OCI-LY7 (cell line): ENCODE results near the gene PAK1. TPM values are rescaled to one million over a fixed set of nuclear protein-coding genes. Genes with fewer than 3 reads are reported as not detected.
"Not testable (repeated sequence)": the region's sequence is repeated elsewhere in the genome, so short reads cannot be mapped to it uniquely, and the experiment has no call there.

Source experiments
- BruUV-seq: library from RNA; stranded (reverse); fragments of 400-500 nt; replicated peaks from 2 replicates; lab custom pipeline; 2021; lab: Mats Ljungman, UMichigan
- CTCF ChIA-PET: fragments of 300-600 bp; sonication (Branson Sonifier 250); formaldehyde crosslinking; loops from one replicate; lab custom pipeline; 2022; ENCODE audit warnings: antibody characterized with exemption; ENCODE audit not compliant: unreplicated experiment; lab: Charles Lee
- POLR2A ChIA-PET: fragments of 300-600 bp; sonication (Branson Sonifier 250); formaldehyde crosslinking; loops from one replicate; lab custom pipeline; 2022; ENCODE audit warnings: antibody characterized with exemption; lab: Charles Lee
- DNase-seq: peaks from one replicate; pipeline ENCODE4 v3.0.0-alpha.2; 2015; ENCODE audit warnings: low spot score
- H2AFZ ChIP-seq: fragments of 200-600 bp; sonication (generic), shearing (Covaris generic); 2 replicates; pipeline ENCODE4 v1.6.1; 2014; ENCODE audit warnings: mild to moderate bottlenecking, antibody characterized with exemption, low read length, moderate library complexity
- H3K27ac ChIP-seq: fragments of 200-600 bp; sonication (generic); 2 replicates; pipeline ENCODE4 v1.5.1; 2014; ENCODE audit warnings: mixed run types, low read depth, mild to moderate bottlenecking, moderate library complexity, low read length, inconsistent platforms; ENCODE audit not compliant: poor library complexity, severe bottlenecking
- H3K36me3 ChIP-seq: fragments of 200-600 bp; sonication (generic); 2 replicates; pipeline ENCODE4 v1.6.1; 2014; ENCODE audit warnings: mild to moderate bottlenecking, antibody characterized with exemption, low read length, moderate library complexity, mixed read lengths; ENCODE audit not compliant: insufficient read depth
- H3K4me1 ChIP-seq: fragments of 200-600 bp; sonication (generic); 2 replicates; pipeline ENCODE4 v1.5.1; 2014; ENCODE audit warnings: mild to moderate bottlenecking, low read length; ENCODE audit not compliant: insufficient read depth, poor library complexity, severe bottlenecking
- H3K4me2 ChIP-seq: fragments of 200-600 bp; sonication (generic); 2 replicates; pipeline ENCODE4 v1.6.1; 2014; ENCODE audit warnings: mild to moderate bottlenecking, low read length
- H3K4me3 ChIP-seq: fragments of 200-600 bp; sonication (generic); 2 replicates; pipeline ENCODE4 v1.5.1; 2014; ENCODE audit warnings: mild to moderate bottlenecking, low read depth, low read length; ENCODE audit not compliant: poor library complexity, severe bottlenecking
- H3K79me2 ChIP-seq: fragments of 200-600 bp; sonication (generic); 2 replicates; pipeline ENCODE4 v1.6.1; 2016; ENCODE audit warnings: low read depth, mild to moderate bottlenecking, low read length, moderate library complexity, mixed read lengths; ENCODE audit not compliant: insufficient read depth
- H3K9me2 ChIP-seq: fragments of 200-600 bp; sonication (generic); 2 replicates; pipeline ENCODE4 v1.6.1; 2016; ENCODE audit warnings: mild to moderate bottlenecking, low read length, mixed read lengths; ENCODE audit not compliant: insufficient read depth
- H3K9me3 ChIP-seq: fragments of 200-600 bp; sonication (generic); 2 replicates; pipeline ENCODE4 v1.6.1; 2014; ENCODE audit warnings: mild to moderate bottlenecking, mixed run types, low read length, mixed read lengths
- H4K20me1 ChIP-seq: fragments of 200-600 bp; sonication (generic); 2 replicates; pipeline ENCODE4 v1.6.1; 2014; ENCODE audit warnings: mild to moderate bottlenecking, antibody characterized with exemption, low read length, moderate library complexity, mixed read lengths; ENCODE audit not compliant: insufficient read depth
- EZH2phosphoT487 ChIP-seq: fragments of 200-600 bp; sonication (generic); IDR thresholded peaks from 2 replicates; pipeline ENCODE4 v1.6.1; 2018; ENCODE audit warnings: low read depth, borderline replicate concordance, mild to moderate bottlenecking, mixed run types, antibody characterized with exemption, low read length, moderate library complexity, mixed read lengths
- intact Hi-C: fragments of 100-400 bp; cut with micrococcal nuclease; formaldehyde crosslinking; loops from one replicate; pipeline ENCODE4 v1.10.0; 2022; ENCODE audit not compliant: unreplicated experiment
- total RNA-seq, 2 experiments: library from RNA; depleted of rRNA in 1 of 2; stranded (reverse); fragments of >200 nt in 1 of 2; shearing (Covaris generic) in 1 of 2; gene quantifications; 2 replicates each; pipeline ENCODE4 v1.2.3, GENCODE V29; 2014 to 2022
- TF ChIP-seq, protein P1 (sequence below): fragments of 200-600 bp; sonication (generic); conservative IDR thresholded peaks from 2 replicates; pipeline ENCODE4 v1.5.1; 2014; ENCODE audit warnings: mild to moderate bottlenecking, antibody characterized with exemption, low read length, moderate library complexity, mixed read lengths

PAK1 gene
- total RNA-seq, 2 experiments from 2014 or later = 1.0 to 3.4 TPM

DNA sequence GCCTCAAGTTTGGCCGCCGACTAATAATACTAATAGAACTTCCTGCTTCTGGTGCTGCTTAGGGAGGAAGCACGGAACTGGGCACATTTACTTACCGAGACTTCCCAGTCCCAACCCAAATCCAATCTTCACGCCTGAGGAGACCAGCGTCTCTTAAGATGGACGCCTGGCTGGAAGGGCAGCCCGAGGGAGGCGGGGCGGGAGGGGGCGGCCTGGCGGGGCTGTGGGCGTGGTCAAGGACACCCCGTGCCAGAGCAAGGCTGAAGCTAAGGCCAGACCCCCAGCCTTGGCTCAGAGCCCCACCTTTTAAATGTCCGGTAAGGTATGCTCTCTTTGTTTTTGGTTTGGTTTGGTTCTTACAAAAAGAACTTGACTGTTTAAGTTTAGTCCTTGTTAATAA lies 172.4 kb downstream of the PAK1 start, which contains the start of gene GDPD4:
Gene GDPD4, minus strand, starts transcription at position 177 of the 400 bp plus-strand sequence. CDS start 16,549 bp downstream, outside the sequence.
- DNase-seq = no peak
- Histone ChIP-seq H3K27ac (no peak within 1 kb of the TSS), H3K4me3 (no peak within 1 kb of the TSS), H3K4me1 (no peaks in the 10 kb centered on the region), H4K20me1 (no peaks in the 10 kb centered on the region), H3K4me2 (no peak within 1 kb of the TSS), H3K36me3 (no peaks in the 10 kb centered on the region), H3K79me2 (no peaks in the 10 kb centered on the region), H3K9me2 (no peaks in the 10 kb centered on the region), H2AFZ (no peak within 1 kb of the TSS), H3K9me3 (no peaks in the 10 kb centered on the region)
- TF ChIP-seq, protein P1, sequence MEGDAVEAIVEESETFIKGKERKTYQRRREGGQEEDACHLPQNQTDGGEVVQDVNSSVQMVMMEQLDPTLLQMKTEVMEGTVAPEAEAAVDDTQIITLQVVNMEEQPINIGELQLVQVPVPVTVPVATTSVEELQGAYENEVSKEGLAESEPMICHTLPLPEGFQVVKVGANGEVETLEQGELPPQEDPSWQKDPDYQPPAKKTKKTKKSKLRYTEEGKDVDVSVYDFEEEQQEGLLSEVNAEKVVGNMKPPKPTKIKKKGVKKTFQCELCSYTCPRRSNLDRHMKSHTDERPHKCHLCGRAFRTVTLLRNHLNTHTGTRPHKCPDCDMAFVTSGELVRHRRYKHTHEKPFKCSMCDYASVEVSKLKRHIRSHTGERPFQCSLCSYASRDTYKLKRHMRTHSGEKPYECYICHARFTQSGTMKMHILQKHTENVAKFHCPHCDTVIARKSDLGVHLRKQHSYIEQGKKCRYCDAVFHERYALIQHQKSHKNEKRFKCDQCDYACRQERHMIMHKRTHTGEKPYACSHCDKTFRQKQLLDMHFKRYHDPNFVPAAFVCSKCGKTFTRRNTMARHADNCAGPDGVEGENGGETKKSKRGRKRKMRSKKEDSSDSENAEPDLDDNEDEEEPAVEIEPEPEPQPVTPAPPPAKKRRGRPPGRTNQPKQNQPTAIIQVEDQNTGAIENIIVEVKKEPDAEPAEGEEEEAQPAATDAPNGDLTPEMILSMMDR = no peak
- TF ChIP-seq EZH2phosphoT487 = no peak
- ChIA-PET CTCF (no interaction called here), POLR2A (no interaction called here)
- intact Hi-C loops = no loop called here
- no TSS peak for BruUV-seq

DNA sequence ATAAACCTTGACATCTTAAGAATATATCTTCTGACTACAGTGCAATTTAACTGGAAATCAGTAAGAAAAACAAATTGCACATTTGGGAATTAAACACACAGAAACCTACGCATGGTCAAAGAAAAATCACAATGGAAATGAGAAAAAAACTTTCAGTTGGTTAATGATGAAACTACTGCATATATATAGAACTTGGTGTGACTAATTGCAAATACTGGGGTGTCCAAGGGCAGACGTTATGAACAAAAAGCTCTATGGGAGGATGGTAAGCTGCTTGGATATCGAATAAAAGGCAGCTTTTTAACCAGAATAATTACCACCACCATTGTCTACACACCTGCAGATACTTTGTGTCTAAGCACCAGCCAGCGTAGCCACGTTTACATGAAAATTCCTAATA lies 173.2 kb downstream of the PAK1 start:
- no TSS peak for BruUV-seq

DNA sequence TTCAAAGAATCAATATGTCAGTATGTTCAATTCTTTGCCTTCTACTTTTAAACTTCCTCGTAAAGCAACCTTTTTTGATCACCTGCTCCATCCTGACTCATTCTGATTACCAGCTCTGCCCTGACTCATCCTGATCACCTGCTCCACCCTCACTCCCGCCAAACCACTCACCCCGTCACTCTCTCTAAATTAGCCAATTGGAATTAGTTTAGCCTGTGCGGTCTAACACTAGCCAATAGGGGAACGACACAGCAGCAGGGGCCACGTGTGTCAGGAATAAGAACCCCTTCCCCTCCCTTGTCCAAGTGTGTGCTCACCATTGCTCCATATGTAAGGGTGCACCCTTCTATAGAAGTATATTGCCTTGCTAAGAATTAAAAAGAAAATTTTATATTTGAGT lies 173.9 kb downstream of the PAK1 start:
- H2AFZ ChIP-seq, H3K4me3 ChIP-seq, H3K9me3 ChIP-seq, H3K27ac ChIP-seq, H3K79me2 ChIP-seq, intact Hi-C loops, H3K9me2 ChIP-seq, POLR2A ChIA-PET, H4K20me1 ChIP-seq, CTCF ChIA-PET, H3K36me3 ChIP-seq, BruUV-seq, DNase-seq, H3K4me1 ChIP-seq, H3K4me2 ChIP-seq: not testable (repeated sequence)

More for the DNA sequence above, 173.2 kb downstream of the PAK1 start:
- Histone ChIP-seq H3K36me3 (no peaks in the 10 kb centered on the region), H2AFZ (no peak overlapping the region), H3K4me2 (no peak overlapping the region), H3K79me2 (no peaks in the 10 kb centered on the region), H3K27ac (no peak overlapping the region), H3K9me3 (no peaks in the 10 kb centered on the region), H3K9me2 (no peaks in the 10 kb centered on the region), H3K4me3 (no peak overlapping the region), H3K4me1 (no peaks in the 10 kb centered on the region), H4K20me1 (no peaks in the 10 kb centered on the region)
- no peak for DNase-seq
- ChIA-PET CTCF (no interaction called here), POLR2A (interaction anchor here (0.6 kb wide), 1 partner anchor 67 kb away, joined by 3 read pairs; no protein-coding TSS in a partner anchor)
- intact Hi-C loops = no loop called here
- TF ChIP-seq EZH2phosphoT487 = no peak
- TF ChIP-seq, protein P1 = no peak
